Chondrocyte (in vitro differentiated cells): Measurements from ENCODE around the gene ANAPC5. TPM values are rescaled to one million over a fixed set of nuclear protein-coding genes. Genes with fewer than 3 reads are reported as not detected.
A peak's percentile ranks its signal among the peaks of the same experiment; 100 is the strongest.

Experiments used
- DNase-seq: peaks from one replicate; pipeline ENCODE4 v3.0.0; 2021; ENCODE audit warnings: mixed read lengths, low spot score
- H3K27ac Mint-ChIP-seq: one replicate; pipeline ENCODE4 v1.8.0; 2021; ENCODE audit warnings: mild to moderate bottlenecking, moderate library complexity, mixed read lengths; ENCODE audit not compliant: unreplicated experiment
- H3K27me3 Mint-ChIP-seq: 2 replicates; pipeline ENCODE4 v1.8.0; 2021; ENCODE audit warnings: low read depth, mixed read lengths
- H3K36me3 Mint-ChIP-seq: 2 replicates; pipeline ENCODE4 v1.8.0; 2021; ENCODE audit warnings: low read depth, mixed read lengths
- H3K4me1 Mint-ChIP-seq: 2 replicates; pipeline ENCODE4 v1.8.0; 2021; ENCODE audit warnings: low read depth, mild to moderate bottlenecking, mixed read lengths
- H3K4me3 Mint-ChIP-seq: one replicate; pipeline ENCODE4 v1.8.0; 2021; ENCODE audit warnings: mild to moderate bottlenecking, moderate library complexity, mixed read lengths; ENCODE audit not compliant: unreplicated experiment
- H3K9me3 Mint-ChIP-seq: 2 replicates; pipeline ENCODE4 v1.8.0; 2021; ENCODE audit warnings: low read depth, mixed read lengths
- CTCF ChIP-seq: fragments of 200-600 bp; sonication (generic); IDR thresholded peaks from 2 replicates; pipeline ENCODE4 v1.5.0; 2021; ENCODE audit warnings: antibody characterized with exemption, mild to moderate bottlenecking, moderate library complexity
- total RNA-seq: library from RNA; stranded (reverse); gene quantifications from 3 replicates; pipeline ENCODE4 v1.2.1, GENCODE V29; 2021

The ANAPC5 gene
- total RNA-seq, 1 donor from 2014 or later, result 111 TPM

GRCh38 chr12:121346747-121347146 lies 5.5 kb downstream of the ANAPC5 start:
- DNase-seq, result no peak
- Mint-ChIP-seq H3K4me1 (peaks cover 17% of the 10 kb centered on the region), H3K36me3 (peaks cover 26% of the 10 kb centered on the region), H3K27ac (no peak overlapping the region), H3K9me3 (no peaks in the 10 kb centered on the region), H3K27me3 (no peaks in the 10 kb centered on the region), H3K4me3 (no peak overlapping the region)
- no peak for TF ChIP-seq CTCF

GRCh38 chr12:121345151-121345815 lies 6.9 kb downstream of the ANAPC5 start:
- H3K4me3 Mint-ChIP-seq, result no peak overlapping the region
- TF ChIP-seq CTCF, result no peak
- no peaks in the 10 kb centered on the region for H3K27me3 Mint-ChIP-seq
- H3K9me3 Mint-ChIP-seq, result no peaks in the 10 kb centered on the region
- H3K4me1 Mint-ChIP-seq, result peaks cover 4% of the 10 kb centered on the region
- H3K27ac Mint-ChIP-seq, result no peak overlapping the region
- H3K36me3 Mint-ChIP-seq, result peaks cover 29% of the 10 kb centered on the region
- DNase-seq, result no peak

GRCh38 chr12:121344506-121344905 lies 7.7 kb downstream of the ANAPC5 start:
- H3K9me3 Mint-ChIP-seq, result no peaks in the 10 kb centered on the region
- peaks cover 29% of the 10 kb centered on the region for H3K36me3 Mint-ChIP-seq
- no peak for TF ChIP-seq CTCF
- H3K27ac Mint-ChIP-seq, result no peak overlapping the region
- no peaks in the 10 kb centered on the region for H3K4me1 Mint-ChIP-seq
- H3K4me3 Mint-ChIP-seq, result no peak overlapping the region
- no peak for DNase-seq
- H3K27me3 Mint-ChIP-seq, result no peaks in the 10 kb centered on the region

GRCh38 chr12:121337416-121337815 lies 14.8 kb downstream of the ANAPC5 start:
- TF ChIP-seq CTCF, result no peak
- DNase-seq, result no peak
- Mint-ChIP-seq H3K27me3 (no peaks in the 10 kb centered on the region), H3K9me3 (no peaks in the 10 kb centered on the region), H3K4me1 (no peaks in the 10 kb centered on the region), H3K36me3 (peaks cover 13% of the 10 kb centered on the region), H3K27ac (peak overlapping the region; percentile 23), H3K4me3 (no peak overlapping the region)

- no peak overlapping the region for H3K4me3 Mint-ChIP-seq
- H3K27me3 Mint-ChIP-seq, result no peaks in the 10 kb centered on the region
- no peaks in the 10 kb centered on the region for H3K9me3 Mint-ChIP-seq
- H3K36me3 Mint-ChIP-seq, result peaks cover 23% of the 10 kb centered on the region
- DNase-seq, result no peak
- TF ChIP-seq CTCF, result peak; percentile 92
- H3K4me1 Mint-ChIP-seq, result no peaks in the 10 kb centered on the region
- H3K27ac Mint-ChIP-seq, result no peak overlapping the region
Measured at GRCh38 chr12:121334513-121335343, 17.5 kb downstream of the ANAPC5 start.
